Mesenchymal stem cell (in vitro differentiated cells and primary cell): ENCODE results near the gene RGS9BP. TPM values are rescaled to one million over a fixed set of nuclear protein-coding genes. Genes with fewer than 3 reads are reported as not detected.

Source experiments
- DNase-seq: peaks from one replicate; pipeline ENCODE4 v3.0.0-alpha.2; 2013
- H2AFZ ChIP-seq: one replicate; pipeline ENCODE4 v1.6.1; 2013; ENCODE audit warnings: low read depth, mild to moderate bottlenecking, control low read depth, inconsistent platforms, low read length, moderate library complexity
- H2AK5ac ChIP-seq: 2 replicates; pipeline ENCODE4 v1.6.1; 2013; ENCODE audit warnings: low read length, moderate library complexity, mild to moderate bottlenecking, inconsistent platforms; ENCODE audit not compliant: severe bottlenecking
- H2BK120ac ChIP-seq: one replicate; pipeline ENCODE4 v1.6.1; 2013; ENCODE audit warnings: low read depth, mild to moderate bottlenecking, inconsistent platforms, low read length, moderate library complexity
- H2BK12ac ChIP-seq, 2 experiments: one replicate each; pipeline ENCODE4 v1.6.1; 2013; ENCODE audit warnings: inconsistent platforms in 2 of 2, low read length in 2 of 2, mild to moderate bottlenecking in 2 of 2, moderate library complexity in 2 of 2, control low read depth in 1 of 2
- H2BK15ac ChIP-seq: one replicate; pipeline ENCODE4 v1.6.1; 2013; ENCODE audit warnings: mild to moderate bottlenecking, low read depth, inconsistent platforms; ENCODE audit not compliant: poor library complexity, severe bottlenecking
- H2BK5ac ChIP-seq: 2 replicates; pipeline ENCODE4 v1.6.1; 2013; ENCODE audit warnings: low read depth, mild to moderate bottlenecking, low read length, control low read depth, inconsistent platforms; ENCODE audit not compliant: poor library complexity, severe bottlenecking
- H3K14ac ChIP-seq, 2 experiments: one replicate each; pipeline ENCODE4 v1.6.1; 2013; ENCODE audit warnings: inconsistent platforms in 2 of 2, low read length in 2 of 2, control low read depth in 1 of 2, mild to moderate bottlenecking in 1 of 2, moderate library complexity in 1 of 2
- H3K18ac ChIP-seq, 2 experiments: one replicate each; pipeline ENCODE4 v1.6.1; 2013; ENCODE audit warnings: inconsistent platforms in 2 of 2, low read length in 2 of 2, control low read depth in 1 of 2, low read depth in 1 of 2, mild to moderate bottlenecking in 1 of 2
- H3K23ac ChIP-seq, 2 experiments: one replicate each; pipeline ENCODE4 v1.6.1; 2013; ENCODE audit warnings: inconsistent platforms in 2 of 2, low read length in 2 of 2, mild to moderate bottlenecking in 2 of 2, moderate library complexity in 2 of 2, control low read depth in 1 of 2
- H3K27ac ChIP-seq: 2 replicates; pipeline ENCODE4 v1.5.1; 2013; ENCODE audit warnings: mild to moderate bottlenecking, moderate library complexity, low read length, control low read depth, inconsistent platforms; ENCODE audit not compliant: poor library complexity, severe bottlenecking
- H3K27me3 ChIP-seq, 2 experiments: 2 replicates each; pipeline versions ENCODE4 v1.6.1 to v1.7.0; 2013; ENCODE audit warnings: low read length in 2 of 2, mild to moderate bottlenecking in 2 of 2, moderate library complexity in 2 of 2, control low read depth in 1 of 2, inconsistent platforms in 1 of 2; ENCODE audit not compliant: control insufficient read depth in 1 of 2, insufficient read depth in 1 of 2
- H3K36me3 ChIP-seq, 2 experiments: 2 replicates each; pipeline versions ENCODE4 v1.6.1 to v1.7.0; 2013; ENCODE audit warnings: low read length in 2 of 2, control low read depth in 1 of 2, inconsistent platforms in 1 of 2, low read depth in 1 of 2, mild to moderate bottlenecking in 1 of 2; ENCODE audit not compliant: insufficient read depth in 2 of 2, control insufficient read depth in 1 of 2
- H3K4ac ChIP-seq, 2 experiments: one replicate each; pipeline ENCODE4 v1.6.1; 2013; ENCODE audit warnings: inconsistent platforms in 2 of 2, low read length in 2 of 2, mild to moderate bottlenecking in 2 of 2, moderate library complexity in 2 of 2, control low read depth in 1 of 2, low read depth in 1 of 2
- H3K4me1 ChIP-seq: 2 replicates; pipeline ENCODE4 v1.6.1; 2013; ENCODE audit warnings: low read depth, low read length, control low read depth; ENCODE audit not compliant: control insufficient read depth, insufficient read depth
- H3K4me2 ChIP-seq: 2 replicates; pipeline ENCODE4 v1.6.1; 2013; ENCODE audit warnings: low read length, mild to moderate bottlenecking, inconsistent platforms; ENCODE audit not compliant: poor library complexity, severe bottlenecking
- H3K4me3 ChIP-seq, 2 experiments: 2 replicates each; pipeline versions ENCODE4 v1.5.1 to v1.7.0; 2013; ENCODE audit warnings: low read length in 2 of 2, mild to moderate bottlenecking in 2 of 2, control low read depth in 1 of 2, low read depth in 1 of 2; ENCODE audit not compliant: insufficient read depth in 1 of 2
- H3K79me1 ChIP-seq: replicated peaks from 2 replicates; pipeline ENCODE4 v1.6.1; 2013; ENCODE audit warnings: mild to moderate bottlenecking, control low read depth, low read length, inconsistent platforms; ENCODE audit not compliant: poor library complexity, severe bottlenecking
- H3K9ac ChIP-seq: 2 replicates; pipeline ENCODE4 v1.7.0; 2013; ENCODE audit warnings: mild to moderate bottlenecking, low read length, moderate library complexity
- H3K9me3 ChIP-seq: 2 replicates; pipeline ENCODE4 v1.7.0; 2013; ENCODE audit warnings: mild to moderate bottlenecking, low read length; ENCODE audit not compliant: control insufficient read depth
- H4K8ac ChIP-seq: one replicate; pipeline ENCODE4 v1.6.1; 2013; ENCODE audit warnings: inconsistent platforms, mild to moderate bottlenecking, low read length, moderate library complexity
- H4K91ac ChIP-seq: one replicate; pipeline ENCODE4 v1.6.1; 2013; ENCODE audit warnings: mild to moderate bottlenecking, low read length, inconsistent platforms
- WGBS: methylation state at CpG from one replicate; pipeline ENCODE4 v1.1.7; 2013; ENCODE audit warnings: mixed read lengths; 5-methylcytosine and 5-hydroxymethylcytosine counted together
- small RNA-seq: library from polyadenylated mRNA; stranded (forward); fragments of <200 nt; extraction: miRNeasy Mini kit (QIAGEN cat#:217004); gene quantifications from one replicate; pipeline ENCODE3, GENCODE V24; 2013; ENCODE audit warnings: low read depth

The RGS9BP gene

GRCh38 chr19:32720936-32721250, 45.2 kb downstream of the RGS9BP start:
- Histone ChIP-seq H3K4me3 (no peak overlapping the region), H2BK15ac (no peak overlapping the region), H3K4me2 (no peak overlapping the region), H3K23ac (no peak overlapping the region), H4K91ac (no peak overlapping the region), H2AK5ac (no peak overlapping the region), H3K27ac (no peak overlapping the region), H2BK12ac (no peak overlapping the region), H2BK5ac (no peak overlapping the region), H3K36me3 (peaks cover 8% of the 10 kb centered on the region in 2 experiments), H3K18ac (no peak overlapping the region), H3K14ac (no peak overlapping the region), H3K9ac (no peak overlapping the region), H3K9me3 (no peaks in the 10 kb centered on the region), H3K4ac (no peak overlapping the region), H2AFZ (no peak overlapping the region), H3K27me3 (no peaks in the 10 kb centered on the region), H3K4me1 (peaks cover 2% of the 10 kb centered on the region), H4K8ac (no peak overlapping the region), H3K79me1 (no peaks in the 10 kb centered on the region), H2BK120ac (no peak overlapping the region)
- no peak for DNase-seq
- 95% methylated on average over 22 of the region's 22 CpGs for WGBS

Small RNAs within 50 kb of the gene (small RNA-seq; reads per million reads assigned to genes)
- not detected for gene RN7SL789P
